Neural cell (in vitro differentiated cells): ENCODE data around the gene JPT1. TPM values are rescaled to one million over a fixed set of nuclear protein-coding genes. Genes with fewer than 3 reads are reported as not detected.
"Not testable (repeated sequence)": the region's sequence is repeated elsewhere in the genome, so short reads cannot be mapped to it uniquely, and the experiment has no call there.

Experiments used
- H2AFZ ChIP-seq: fragments of 200-600, 300-800 bp; sonication (generic), shearing (Covaris generic); 2 replicates; pipeline ENCODE4 v1.6.0; 2014; ENCODE audit warnings: low read depth, mild to moderate bottlenecking, antibody characterized with exemption, low read length, moderate library complexity
- H3F3A ChIP-seq: fragments of 200-600 bp; shearing (Covaris generic); 2 replicates; pipeline ENCODE4 v1.6.1; 2016; ENCODE audit warnings: mild to moderate bottlenecking, moderate library complexity, mixed read lengths, antibody characterized with exemption, low read length; ENCODE audit not compliant: insufficient read depth, poor library complexity, severe bottlenecking
- H3K27ac ChIP-seq: fragments of 200-600, 300-800 bp; sonication (generic), shearing (Covaris generic); 2 replicates; pipeline ENCODE4 v1.5.1; 2014; ENCODE audit warnings: mild to moderate bottlenecking, low read length, moderate library complexity
- H3K27me3 ChIP-seq: fragments of 300-800, 200-600 bp; sonication (generic), shearing (Covaris generic); 2 replicates; pipeline ENCODE4 v1.6.0; 2014; ENCODE audit warnings: mild to moderate bottlenecking, low read depth, low read length, moderate library complexity; ENCODE audit not compliant: insufficient read depth
- H3K36me3 ChIP-seq: fragments of 300-800, 200-600 bp; sonication (generic), shearing (Covaris generic); 2 replicates; pipeline ENCODE4 v1.5.1; 2014; ENCODE audit warnings: mild to moderate bottlenecking, antibody characterized with exemption, low read length, moderate library complexity; ENCODE audit not compliant: insufficient read depth
- H3K4me2 ChIP-seq: fragments of 300-800, 200-600 bp; sonication (generic), shearing (Covaris generic); 2 replicates; pipeline ENCODE4 v1.6.0; 2014; ENCODE audit warnings: mild to moderate bottlenecking, low read length
- H3K4me3 ChIP-seq: fragments of 300-800, 200-600 bp; sonication (generic), shearing (Covaris generic); 2 replicates; pipeline ENCODE4 v1.5.1; 2014; ENCODE audit warnings: mild to moderate bottlenecking, low read length, moderate library complexity
- H3K79me2 ChIP-seq: fragments of 200-600 bp; shearing (Covaris generic); replicated peaks from 2 replicates; pipeline ENCODE4 v1.6.0; 2014; ENCODE audit warnings: mild to moderate bottlenecking, low read length, moderate library complexity; ENCODE audit not compliant: insufficient read depth
- H3K9ac ChIP-seq: fragments of 300-800, 200-600 bp; sonication (generic), shearing (Covaris generic); 2 replicates; pipeline ENCODE4 v1.6.1; 2016; ENCODE audit warnings: mild to moderate bottlenecking, low read length, mixed read lengths
- H3K9me2 ChIP-seq: fragments of 200-600 bp; shearing (Covaris generic); 2 replicates; pipeline ENCODE4 v1.6.1; 2016; ENCODE audit warnings: mild to moderate bottlenecking, low read length, mixed read lengths; ENCODE audit not compliant: insufficient read depth
- H3K9me3 ChIP-seq: fragments of 200-600, 300-800 bp; sonication (generic), shearing (Covaris generic); 2 replicates; pipeline ENCODE4 v1.6.1; 2016; ENCODE audit warnings: mild to moderate bottlenecking, mixed run types, low read length, moderate library complexity, mixed read lengths
- H4K20me1 ChIP-seq: fragments of 200-600 bp; shearing (Covaris generic); 2 replicates; pipeline ENCODE4 v1.6.1; 2016; ENCODE audit warnings: mild to moderate bottlenecking, mixed run types; ENCODE audit not compliant: insufficient read depth
- EP300 ChIP-seq: fragments of 450-650 bp; conservative IDR thresholded peaks from 2 replicates; pipeline ENCODE4 v1.6.1; 2014; ENCODE audit warnings: antibody characterized with exemption, mild to moderate bottlenecking, moderate library complexity; ENCODE audit not compliant: poor library complexity, severe bottlenecking
- EZH2 ChIP-seq: fragments of 200-600, 300-800 bp; shearing (Covaris generic), sonication (generic); IDR thresholded peaks from 2 replicates; pipeline ENCODE4 v1.6.1; 2014; ENCODE audit warnings: antibody characterized with exemption, low read length, borderline replicate concordance, mild to moderate bottlenecking; ENCODE audit not compliant: insufficient read depth, poor library complexity, severe bottlenecking
- MXI1 ChIP-seq: fragments of 450-650 bp; conservative IDR thresholded peaks from 2 replicates; pipeline ENCODE4 v1.6.1; 2014; ENCODE audit warnings: antibody characterized with exemption, mild to moderate bottlenecking; ENCODE audit not compliant: poor library complexity, severe bottlenecking
- POLR2AphosphoS5 ChIP-seq: IDR thresholded peaks from 2 replicates; pipeline ENCODE4 v1.6.1; 2012
- RAD21 ChIP-seq: fragments of 450-650 bp; conservative IDR thresholded peaks from 2 replicates; pipeline ENCODE4 v1.6.1; 2014; ENCODE audit warnings: antibody characterized with exemption, mild to moderate bottlenecking, moderate library complexity
- SMC3 ChIP-seq: fragments of 450-650 bp; conservative IDR thresholded peaks from 2 replicates; pipeline ENCODE4 v1.6.1; 2014; ENCODE audit warnings: antibody characterized with exemption, mild to moderate bottlenecking, moderate library complexity; ENCODE audit not compliant: poor library complexity
- TAF1 ChIP-seq: IDR thresholded peaks from 2 replicates; pipeline ENCODE4 v1.6.1; 2012; ENCODE audit warnings: low read depth
- polyA plus RNA-seq: library from polyadenylated mRNA; depleted of rRNA; stranded (reverse); fragments of >200 nt; gene quantifications from 2 replicates; pipeline ENCODE4 v1.2.3, GENCODE V29; 2014
- TF ChIP-seq, protein P1 (sequence below): fragments of 450-650 bp; IDR thresholded peaks from 2 replicates; pipeline ENCODE4 v1.5.1; 2014; ENCODE audit warnings: antibody characterized with exemption, mild to moderate bottlenecking, moderate library complexity; ENCODE audit not compliant: poor library complexity, severe bottlenecking
- TF ChIP-seq, protein P2 (sequence below): IDR thresholded peaks from 2 replicates; pipeline ENCODE4 v1.6.1; 2012; ENCODE audit warnings: borderline replicate concordance

Gene JPT1
- polyA plus RNA-seq, 1 donor from 2014 or later: 1,721 TPM

DNA sequence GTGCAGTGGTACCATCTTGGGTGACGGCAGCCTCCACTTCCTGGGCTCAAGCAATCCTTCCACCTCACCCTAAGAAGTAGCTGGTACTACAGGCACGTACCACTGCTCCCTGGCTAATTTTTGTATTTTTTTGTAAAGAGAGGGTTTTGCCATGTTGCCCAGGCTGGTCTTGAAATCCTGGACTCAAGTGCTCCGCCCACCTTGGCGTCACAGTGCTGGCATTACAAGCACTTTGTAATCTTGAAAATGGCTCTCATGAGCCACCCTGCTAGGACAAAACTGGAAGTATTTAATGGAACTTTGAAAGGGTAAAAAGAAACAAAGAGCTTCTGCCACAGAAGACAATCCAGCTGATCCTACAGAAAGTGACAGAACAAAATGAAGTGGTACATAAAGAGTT, 19.2 kb upstream of the JPT1 start:
- TF ChIP-seq RAD21: no peak
- no peak for TF ChIP-seq TAF1
- TF ChIP-seq SMC3: no peak
- no peak for TF ChIP-seq EP300
- TF ChIP-seq, protein P1, sequence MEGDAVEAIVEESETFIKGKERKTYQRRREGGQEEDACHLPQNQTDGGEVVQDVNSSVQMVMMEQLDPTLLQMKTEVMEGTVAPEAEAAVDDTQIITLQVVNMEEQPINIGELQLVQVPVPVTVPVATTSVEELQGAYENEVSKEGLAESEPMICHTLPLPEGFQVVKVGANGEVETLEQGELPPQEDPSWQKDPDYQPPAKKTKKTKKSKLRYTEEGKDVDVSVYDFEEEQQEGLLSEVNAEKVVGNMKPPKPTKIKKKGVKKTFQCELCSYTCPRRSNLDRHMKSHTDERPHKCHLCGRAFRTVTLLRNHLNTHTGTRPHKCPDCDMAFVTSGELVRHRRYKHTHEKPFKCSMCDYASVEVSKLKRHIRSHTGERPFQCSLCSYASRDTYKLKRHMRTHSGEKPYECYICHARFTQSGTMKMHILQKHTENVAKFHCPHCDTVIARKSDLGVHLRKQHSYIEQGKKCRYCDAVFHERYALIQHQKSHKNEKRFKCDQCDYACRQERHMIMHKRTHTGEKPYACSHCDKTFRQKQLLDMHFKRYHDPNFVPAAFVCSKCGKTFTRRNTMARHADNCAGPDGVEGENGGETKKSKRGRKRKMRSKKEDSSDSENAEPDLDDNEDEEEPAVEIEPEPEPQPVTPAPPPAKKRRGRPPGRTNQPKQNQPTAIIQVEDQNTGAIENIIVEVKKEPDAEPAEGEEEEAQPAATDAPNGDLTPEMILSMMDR: no peak
- no peak for TF ChIP-seq EZH2
- no peak for TF ChIP-seq POLR2AphosphoS5
- TF ChIP-seq MXI1: no peak
- TF ChIP-seq, protein P2, sequence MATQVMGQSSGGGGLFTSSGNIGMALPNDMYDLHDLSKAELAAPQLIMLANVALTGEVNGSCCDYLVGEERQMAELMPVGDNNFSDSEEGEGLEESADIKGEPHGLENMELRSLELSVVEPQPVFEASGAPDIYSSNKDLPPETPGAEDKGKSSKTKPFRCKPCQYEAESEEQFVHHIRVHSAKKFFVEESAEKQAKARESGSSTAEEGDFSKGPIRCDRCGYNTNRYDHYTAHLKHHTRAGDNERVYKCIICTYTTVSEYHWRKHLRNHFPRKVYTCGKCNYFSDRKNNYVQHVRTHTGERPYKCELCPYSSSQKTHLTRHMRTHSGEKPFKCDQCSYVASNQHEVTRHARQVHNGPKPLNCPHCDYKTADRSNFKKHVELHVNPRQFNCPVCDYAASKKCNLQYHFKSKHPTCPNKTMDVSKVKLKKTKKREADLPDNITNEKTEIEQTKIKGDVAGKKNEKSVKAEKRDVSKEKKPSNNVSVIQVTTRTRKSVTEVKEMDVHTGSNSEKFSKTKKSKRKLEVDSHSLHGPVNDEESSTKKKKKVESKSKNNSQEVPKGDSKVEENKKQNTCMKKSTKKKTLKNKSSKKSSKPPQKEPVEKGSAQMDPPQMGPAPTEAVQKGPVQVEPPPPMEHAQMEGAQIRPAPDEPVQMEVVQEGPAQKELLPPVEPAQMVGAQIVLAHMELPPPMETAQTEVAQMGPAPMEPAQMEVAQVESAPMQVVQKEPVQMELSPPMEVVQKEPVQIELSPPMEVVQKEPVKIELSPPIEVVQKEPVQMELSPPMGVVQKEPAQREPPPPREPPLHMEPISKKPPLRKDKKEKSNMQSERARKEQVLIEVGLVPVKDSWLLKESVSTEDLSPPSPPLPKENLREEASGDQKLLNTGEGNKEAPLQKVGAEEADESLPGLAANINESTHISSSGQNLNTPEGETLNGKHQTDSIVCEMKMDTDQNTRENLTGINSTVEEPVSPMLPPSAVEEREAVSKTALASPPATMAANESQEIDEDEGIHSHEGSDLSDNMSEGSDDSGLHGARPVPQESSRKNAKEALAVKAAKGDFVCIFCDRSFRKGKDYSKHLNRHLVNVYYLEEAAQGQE: no peak
- Histone ChIP-seq H3K27ac (no peak overlapping the region), H3K9me3 (no peaks in the 10 kb centered on the region), H2AFZ (no peak overlapping the region), H4K20me1 (peaks cover 6% of the 10 kb centered on the region), H3K27me3 (no peaks in the 10 kb centered on the region), H3K36me3 (no peaks in the 10 kb centered on the region), H3K4me3 (no peak overlapping the region), H3F3A (peaks cover 4% of the 10 kb centered on the region), H3K79me2 (peaks cover 44% of the 10 kb centered on the region), H3K9ac (no peak overlapping the region), H3K9me2 (no peaks in the 10 kb centered on the region), H3K4me2 (no peak overlapping the region)

DNA sequence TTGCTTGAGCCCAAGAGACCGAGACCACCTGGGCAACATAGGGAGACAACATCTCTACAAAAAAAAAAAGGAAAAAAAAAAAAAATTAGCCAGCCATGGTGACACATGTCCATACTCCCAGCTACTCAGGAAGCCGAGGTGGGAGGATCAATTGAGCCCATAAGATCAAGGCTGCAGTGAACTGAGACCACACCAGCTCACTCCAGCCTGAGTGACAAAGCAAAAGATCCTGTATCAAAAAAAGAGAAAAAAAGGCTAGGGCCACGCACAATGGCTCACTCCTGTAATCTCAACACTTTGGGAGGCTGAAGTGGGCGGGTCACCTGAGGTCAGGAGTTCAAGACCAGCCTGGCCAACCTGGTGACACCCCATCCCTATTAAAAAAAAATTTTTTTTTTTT, 14.7 kb upstream of the JPT1 start:
- Histone ChIP-seq H3K36me3 (no peaks in the 10 kb centered on the region), H3K9me3 (no peaks in the 10 kb centered on the region), H3K4me2 (no peak overlapping the region), H3K4me3 (no peak overlapping the region), H4K20me1 (peaks cover 3% of the 10 kb centered on the region), H2AFZ (no peak overlapping the region), H3K9me2 (no peaks in the 10 kb centered on the region), H3F3A (peaks cover 4% of the 10 kb centered on the region), H3K9ac (no peak overlapping the region), H3K27me3 (no peaks in the 10 kb centered on the region), H3K79me2 (peaks cover 13% of the 10 kb centered on the region), H3K27ac (no peak overlapping the region)
- TF ChIP-seq TAF1: no peak
- TF ChIP-seq EZH2: no peak
- TF ChIP-seq SMC3: no peak
- TF ChIP-seq MXI1: no peak
- TF ChIP-seq EP300: no peak
- no peak for TF ChIP-seq POLR2AphosphoS5
- TF ChIP-seq, protein P2: no peak
- no peak for TF ChIP-seq RAD21
- TF ChIP-seq, protein P1: no peak

DNA sequence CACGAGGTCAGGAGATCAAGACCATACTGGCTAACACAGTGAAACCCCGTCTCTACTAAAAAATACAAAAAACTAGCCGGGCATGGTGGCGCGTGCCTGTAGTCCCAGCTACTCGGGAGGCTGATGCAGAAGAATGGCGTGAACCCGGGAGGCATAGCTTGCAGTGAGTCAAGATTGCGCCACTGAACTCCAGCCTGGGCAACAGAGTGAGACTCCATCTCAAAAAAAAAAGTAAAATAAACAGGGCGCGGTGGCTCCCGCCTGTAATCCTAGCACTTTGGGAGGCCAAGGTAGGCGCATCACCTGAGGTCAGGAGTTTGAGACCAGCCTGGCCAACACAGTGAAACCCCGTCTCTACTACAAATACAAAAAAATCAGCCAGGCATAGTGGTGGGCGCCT, 10.3 kb upstream of the JPT1 start:
- not testable (repeated sequence) for H3K36me3 ChIP-seq, H3K4me2 ChIP-seq, H3K9ac ChIP-seq

More for the DNA sequence above, 10.3 kb upstream of the JPT1 start:
- not testable (repeated sequence) for H3F3A ChIP-seq, H2AFZ ChIP-seq, H3K79me2 ChIP-seq, H3K27me3 ChIP-seq, H3K27ac ChIP-seq, H4K20me1 ChIP-seq, H3K9me3 ChIP-seq, H3K9me2 ChIP-seq, H3K4me3 ChIP-seq
